HFF-Myc (cell line): Measurements from ENCODE around the gene SFMBT2.

Source experiments
- DNase-seq: peaks from one replicate; pipeline ENCODE4 v3.0.0-alpha.2; 2011; ENCODE audit warnings: low read depth; ENCODE audit errors: extremely low read depth
- H3K4me3 ChIP-seq: replicated peaks from 2 replicates; pipeline ENCODE4 v1.5.1; 2011; ENCODE audit warnings: low read depth, mild to moderate bottlenecking, control low read depth, low read length
- TF ChIP-seq, protein P1 (sequence below): IDR thresholded peaks from 2 replicates; pipeline ENCODE4 v1.5.1; 2012; ENCODE audit warnings: mild to moderate bottlenecking, low read depth, low read length, control low read depth; ENCODE audit errors: missing control alignments

SFMBT2 gene

DNA sequence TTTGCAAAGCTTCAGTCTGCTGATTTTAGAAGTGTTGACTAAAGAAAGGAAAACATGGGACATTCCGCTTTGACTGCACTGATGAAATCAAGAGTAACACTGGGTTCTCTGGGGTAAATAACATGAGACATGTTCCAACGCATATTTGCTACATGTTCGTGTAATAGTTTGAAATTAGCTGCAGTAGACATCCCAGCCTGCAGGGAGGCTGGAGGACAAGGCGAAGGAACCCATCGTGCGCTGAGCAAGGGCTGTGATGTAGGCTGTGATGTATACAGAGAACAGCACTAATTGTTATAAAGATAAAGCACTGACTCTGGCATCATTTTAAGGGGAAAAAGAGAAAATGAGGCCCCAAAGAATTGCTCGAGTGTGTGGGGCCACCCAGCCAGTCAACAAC is 40.3 kb downstream of the SFMBT2 start:
- H3K4me3 ChIP-seq: no peak overlapping the region
- DNase-seq: no peak
- TF ChIP-seq, protein P1, sequence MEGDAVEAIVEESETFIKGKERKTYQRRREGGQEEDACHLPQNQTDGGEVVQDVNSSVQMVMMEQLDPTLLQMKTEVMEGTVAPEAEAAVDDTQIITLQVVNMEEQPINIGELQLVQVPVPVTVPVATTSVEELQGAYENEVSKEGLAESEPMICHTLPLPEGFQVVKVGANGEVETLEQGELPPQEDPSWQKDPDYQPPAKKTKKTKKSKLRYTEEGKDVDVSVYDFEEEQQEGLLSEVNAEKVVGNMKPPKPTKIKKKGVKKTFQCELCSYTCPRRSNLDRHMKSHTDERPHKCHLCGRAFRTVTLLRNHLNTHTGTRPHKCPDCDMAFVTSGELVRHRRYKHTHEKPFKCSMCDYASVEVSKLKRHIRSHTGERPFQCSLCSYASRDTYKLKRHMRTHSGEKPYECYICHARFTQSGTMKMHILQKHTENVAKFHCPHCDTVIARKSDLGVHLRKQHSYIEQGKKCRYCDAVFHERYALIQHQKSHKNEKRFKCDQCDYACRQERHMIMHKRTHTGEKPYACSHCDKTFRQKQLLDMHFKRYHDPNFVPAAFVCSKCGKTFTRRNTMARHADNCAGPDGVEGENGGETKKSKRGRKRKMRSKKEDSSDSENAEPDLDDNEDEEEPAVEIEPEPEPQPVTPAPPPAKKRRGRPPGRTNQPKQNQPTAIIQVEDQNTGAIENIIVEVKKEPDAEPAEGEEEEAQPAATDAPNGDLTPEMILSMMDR: no peak

DNA sequence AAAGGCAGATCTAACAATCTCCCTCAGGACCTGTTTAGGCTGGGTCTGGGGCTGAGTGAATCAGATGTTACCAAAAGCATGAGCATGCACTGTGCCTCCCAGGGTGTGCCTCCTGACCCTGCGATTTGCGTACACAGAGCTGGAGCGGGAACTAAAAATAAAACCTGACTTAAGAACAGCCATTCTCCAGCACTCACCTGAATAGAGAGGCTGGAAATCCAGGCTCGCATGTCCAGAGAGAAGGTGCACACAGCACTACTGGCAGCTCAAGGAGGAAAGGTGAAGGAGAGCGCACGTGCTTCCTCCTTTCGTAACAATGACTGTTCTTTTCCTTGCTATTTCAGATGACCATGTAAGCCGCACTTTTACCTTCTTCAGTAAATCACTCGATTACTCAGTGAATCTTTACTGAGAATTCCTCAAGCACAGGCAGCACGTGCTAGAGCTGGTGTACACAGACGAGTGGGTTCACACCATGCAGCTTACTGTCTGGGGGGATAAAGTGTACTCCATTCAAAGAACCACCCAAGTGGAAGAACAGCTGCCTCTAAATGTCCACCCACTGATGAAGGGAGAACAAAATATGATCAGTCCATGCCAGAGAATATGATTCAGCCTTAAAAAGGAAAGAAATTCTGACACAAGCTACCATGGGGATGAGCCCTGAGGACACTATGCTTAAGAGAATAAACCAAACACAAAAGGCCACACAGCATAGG is 45.6 kb downstream of the SFMBT2 start:
- no peak overlapping the region for H3K4me3 ChIP-seq
- DNase-seq: no peak
- TF ChIP-seq, protein P1: no peak

DNA sequence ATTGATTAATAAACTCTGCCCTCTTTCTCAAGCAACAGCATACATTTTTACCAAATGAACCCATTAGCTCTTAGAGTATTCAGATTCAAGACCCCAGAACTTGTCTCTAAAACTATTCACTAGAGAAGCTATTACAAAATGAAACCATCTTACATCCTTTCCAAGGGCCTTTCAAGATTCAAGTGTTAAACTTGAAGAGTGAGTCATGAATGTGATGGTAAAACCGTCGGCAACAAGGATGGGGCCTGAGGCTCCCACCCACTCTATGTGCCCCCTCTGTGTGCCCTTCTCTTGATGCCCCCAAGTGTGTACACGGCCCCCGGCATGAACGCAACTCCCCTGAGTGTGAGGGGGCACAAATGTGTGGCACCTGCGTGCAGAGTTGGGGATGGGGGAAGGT is 46.4 kb downstream of the SFMBT2 start:
- no peak overlapping the region for H3K4me3 ChIP-seq
- no peak for DNase-seq
- TF ChIP-seq, protein P1: no peak

DNA sequence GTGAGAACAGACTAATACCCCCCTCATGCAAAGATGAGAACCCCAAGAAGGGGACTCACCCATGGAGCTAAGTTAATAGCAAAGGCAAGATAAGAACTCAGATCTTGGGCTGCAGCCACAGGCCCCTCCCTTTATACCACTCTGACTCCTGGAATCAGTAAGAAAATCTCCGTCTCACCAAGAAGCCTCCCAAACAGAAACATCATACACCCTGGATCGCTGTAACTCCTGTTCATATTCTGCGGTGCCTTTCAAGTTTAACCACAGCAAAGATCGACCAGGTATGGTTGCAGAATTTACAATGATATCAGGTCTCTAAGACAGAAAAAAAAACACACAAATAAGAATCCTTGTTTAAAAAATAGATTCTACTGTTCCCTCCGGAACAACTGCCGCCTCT is 47.1 kb downstream of the SFMBT2 start:
- TF ChIP-seq, protein P1: no peak
- no peak for DNase-seq
- H3K4me3 ChIP-seq: no peak overlapping the region

DNA sequence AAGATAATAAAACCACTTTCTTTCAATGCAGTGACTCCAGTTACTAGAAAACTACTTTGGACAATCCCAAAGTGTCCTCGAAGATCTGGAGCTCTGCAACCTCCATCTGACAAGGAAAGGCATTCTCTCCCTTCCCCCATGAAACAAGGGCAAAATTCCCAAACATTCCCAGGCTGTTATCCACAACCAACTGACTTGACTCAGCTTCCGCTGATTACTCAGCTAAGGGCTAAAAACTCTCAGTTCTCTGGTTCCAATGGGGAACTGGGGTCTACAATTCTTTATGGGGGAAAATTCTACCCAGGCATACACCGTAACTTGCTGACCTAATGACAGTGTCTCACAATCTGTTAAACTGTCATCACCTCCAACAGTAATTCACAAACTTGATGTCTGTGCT is 48.4 kb downstream of the SFMBT2 start:
- DNase-seq: no peak
- no peak overlapping the region for H3K4me3 ChIP-seq
- TF ChIP-seq, protein P1: no peak

DNA sequence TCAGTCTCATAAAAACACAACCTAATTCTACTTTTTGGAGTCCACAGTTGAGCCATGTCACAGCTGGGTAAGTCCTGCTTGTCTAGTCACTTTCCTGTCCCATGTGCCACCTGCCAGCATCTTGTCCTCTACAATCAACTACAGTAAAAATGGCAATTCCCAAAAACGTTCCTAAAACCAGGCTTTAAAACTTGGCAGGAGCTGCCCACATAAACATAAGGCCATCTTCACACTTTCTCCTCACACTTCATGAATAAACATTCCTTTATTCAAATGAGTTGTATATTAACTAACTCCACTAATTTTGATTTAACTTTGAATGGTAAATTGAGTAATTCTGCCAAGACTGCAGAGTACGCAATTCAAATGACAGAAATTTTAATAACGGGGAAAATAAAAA is 49.5 kb downstream of the SFMBT2 start:
- no peak for DNase-seq
- H3K4me3 ChIP-seq: no peak overlapping the region
- TF ChIP-seq, protein P1: no peak

DNA sequence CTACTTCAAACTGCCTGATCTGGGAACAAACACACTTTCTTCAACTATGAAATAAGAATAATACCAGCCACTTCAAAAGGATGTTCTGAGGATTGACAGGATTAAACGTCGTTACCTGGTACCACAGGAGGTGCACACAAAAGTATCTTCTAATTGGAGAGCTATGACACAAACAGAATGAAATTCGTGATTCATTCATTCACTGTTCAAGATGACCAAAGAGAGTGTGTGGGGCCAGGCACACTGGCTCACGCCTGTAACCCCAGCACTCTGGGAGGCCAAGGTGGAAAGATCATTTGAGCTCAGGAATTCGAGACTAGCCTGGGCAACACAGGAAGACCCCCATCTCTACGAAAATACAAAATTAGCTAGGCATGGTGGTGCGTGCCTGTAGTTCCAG is 50.9 kb downstream of the SFMBT2 start:
- TF ChIP-seq, protein P1: no peak
- H3K4me3 ChIP-seq: no peak overlapping the region
- no peak for DNase-seq
